H1 (cell line): Measurements from ENCODE around the gene MPRIP. TPM values are rescaled to one million over a fixed set of nuclear protein-coding genes. Genes with fewer than 3 reads are reported as not detected.

Experiments
- ASH2L ChIP-seq: fragments of 200-600, 300-600 bp; sonication (generic); IDR thresholded peaks from one replicate; pipeline ENCODE4 v1.7.1; 2017; ENCODE audit warnings: low read length
- BACH1 ChIP-seq: IDR thresholded peaks from 2 replicates; pipeline ENCODE4 v1.6.1; 2012; ENCODE audit warnings: low read length, improper control_type of control experiment
- CBX8 ChIP-seq: fragments of 300-800, 300-1000 bp; sonication (generic); IDR thresholded peaks from 2 replicates; pipeline ENCODE4 v1.7.1; 2016; ENCODE audit warnings: low read depth, low read length, borderline replicate concordance
- EGR1 ChIP-seq: IDR thresholded peaks from 2 replicates; pipeline ENCODE4 v1.6.1; 2011; ENCODE audit warnings: low read depth, low read length, borderline replicate concordance
- EZH2 ChIP-seq: fragments of 200-600 bp; sonication (generic); IDR thresholded peaks from 2 replicates; pipeline ENCODE4 v1.7.1; 2012; ENCODE audit warnings: low read depth, mild to moderate bottlenecking, moderate library complexity, low read length, inconsistent platforms; ENCODE audit not compliant: severe bottlenecking
- KDM1A ChIP-seq: fragments of 200-600, 300-600 bp; sonication (generic); IDR thresholded peaks from 2 replicates; pipeline ENCODE4 v1.7.1; 2016; ENCODE audit warnings: mild to moderate bottlenecking, low read length, borderline replicate concordance
- SAP30 ChIP-seq: fragments of 300-600 bp; sonication (generic); IDR thresholded peaks from 2 replicates; pipeline ENCODE4 v1.7.1; 2012; ENCODE audit warnings: low read length, moderate library complexity, mild to moderate bottlenecking, inconsistent platforms; ENCODE audit not compliant: insufficient read depth, insufficient replicate concordance
- SIX5 ChIP-seq: IDR thresholded peaks from 2 replicates; pipeline ENCODE4 v1.6.1; 2011; ENCODE audit warnings: mild to moderate bottlenecking, low read depth, low read length
- polyA plus RNA-seq, 7 experiments: library from polyadenylated mRNA; depleted of rRNA in 3 of 7; stranded (reverse) in 5 of 7; unstranded in 2 of 7; fragments of >200 nt in 5 of 7; fragments of 200-250 nt in 2 of 7; gene quantifications; 1 replicate in 5 of 7; 2 replicates in 1 of 7; 4 replicates in 1 of 7; pipeline versions ENCODE4 v1.2.1 to v1.2.3, GENCODE V29; 2011 to 2013; ENCODE audit warnings: missing spikeins in 2 of 7, mixed read lengths in 2 of 7
- total RNA-seq: library from RNA; stranded (reverse); fragmentation: NEBNext Ultra II Directional; extraction: Animal tissue kit (Norgen Biotek cat#: 25700); gene quantifications from 2 replicates; pipeline ENCODE4 v1.2.1, GENCODE V29; 2021
- TF ChIP-seq, protein P1 (sequence below): fragments of 300-600 bp; sonication (generic); IDR thresholded peaks from 2 replicates; pipeline ENCODE4 v1.7.1; 2012; ENCODE audit warnings: low read length, moderate library complexity, mild to moderate bottlenecking, inconsistent platforms; ENCODE audit not compliant: insufficient replicate concordance
- TF ChIP-seq, protein P2 (sequence below): IDR thresholded peaks from 2 replicates; pipeline ENCODE4 v1.6.1; 2012; ENCODE audit warnings: low read length, inconsistent platforms

Gene MPRIP
- total and polyA plus RNA-seq, 2 of the 8 experiments (the other 6 are each of a cell fraction or from before 2014, with no cell fraction given) = 48.6 to 146 TPM

DNA sequence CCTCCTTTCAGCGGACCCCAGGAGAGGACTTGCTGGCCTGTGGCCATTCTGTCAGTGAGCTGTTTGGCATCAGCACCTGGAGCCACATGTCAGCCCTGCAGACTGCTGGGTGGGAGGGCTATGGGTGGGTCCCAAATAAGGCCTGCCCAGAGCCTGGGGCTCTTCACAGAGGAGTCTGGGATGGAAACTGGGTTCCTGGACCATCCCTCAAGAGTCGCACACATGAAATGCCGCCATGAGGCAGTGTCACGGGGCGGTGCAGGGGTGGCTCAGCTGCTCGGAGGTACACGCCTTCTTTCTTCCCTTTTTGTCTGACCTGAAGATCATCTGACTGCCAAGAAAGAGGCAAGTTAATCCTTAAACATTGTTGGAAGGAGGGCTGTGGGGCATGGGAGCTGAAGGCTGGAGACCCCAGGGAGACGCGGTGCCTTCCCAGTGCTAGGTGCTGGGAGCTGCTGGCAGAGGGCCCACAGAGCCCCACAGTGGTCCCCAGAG lies 14.8 kb downstream of the MPRIP start (continued):
- TF ChIP-seq, protein P1, sequence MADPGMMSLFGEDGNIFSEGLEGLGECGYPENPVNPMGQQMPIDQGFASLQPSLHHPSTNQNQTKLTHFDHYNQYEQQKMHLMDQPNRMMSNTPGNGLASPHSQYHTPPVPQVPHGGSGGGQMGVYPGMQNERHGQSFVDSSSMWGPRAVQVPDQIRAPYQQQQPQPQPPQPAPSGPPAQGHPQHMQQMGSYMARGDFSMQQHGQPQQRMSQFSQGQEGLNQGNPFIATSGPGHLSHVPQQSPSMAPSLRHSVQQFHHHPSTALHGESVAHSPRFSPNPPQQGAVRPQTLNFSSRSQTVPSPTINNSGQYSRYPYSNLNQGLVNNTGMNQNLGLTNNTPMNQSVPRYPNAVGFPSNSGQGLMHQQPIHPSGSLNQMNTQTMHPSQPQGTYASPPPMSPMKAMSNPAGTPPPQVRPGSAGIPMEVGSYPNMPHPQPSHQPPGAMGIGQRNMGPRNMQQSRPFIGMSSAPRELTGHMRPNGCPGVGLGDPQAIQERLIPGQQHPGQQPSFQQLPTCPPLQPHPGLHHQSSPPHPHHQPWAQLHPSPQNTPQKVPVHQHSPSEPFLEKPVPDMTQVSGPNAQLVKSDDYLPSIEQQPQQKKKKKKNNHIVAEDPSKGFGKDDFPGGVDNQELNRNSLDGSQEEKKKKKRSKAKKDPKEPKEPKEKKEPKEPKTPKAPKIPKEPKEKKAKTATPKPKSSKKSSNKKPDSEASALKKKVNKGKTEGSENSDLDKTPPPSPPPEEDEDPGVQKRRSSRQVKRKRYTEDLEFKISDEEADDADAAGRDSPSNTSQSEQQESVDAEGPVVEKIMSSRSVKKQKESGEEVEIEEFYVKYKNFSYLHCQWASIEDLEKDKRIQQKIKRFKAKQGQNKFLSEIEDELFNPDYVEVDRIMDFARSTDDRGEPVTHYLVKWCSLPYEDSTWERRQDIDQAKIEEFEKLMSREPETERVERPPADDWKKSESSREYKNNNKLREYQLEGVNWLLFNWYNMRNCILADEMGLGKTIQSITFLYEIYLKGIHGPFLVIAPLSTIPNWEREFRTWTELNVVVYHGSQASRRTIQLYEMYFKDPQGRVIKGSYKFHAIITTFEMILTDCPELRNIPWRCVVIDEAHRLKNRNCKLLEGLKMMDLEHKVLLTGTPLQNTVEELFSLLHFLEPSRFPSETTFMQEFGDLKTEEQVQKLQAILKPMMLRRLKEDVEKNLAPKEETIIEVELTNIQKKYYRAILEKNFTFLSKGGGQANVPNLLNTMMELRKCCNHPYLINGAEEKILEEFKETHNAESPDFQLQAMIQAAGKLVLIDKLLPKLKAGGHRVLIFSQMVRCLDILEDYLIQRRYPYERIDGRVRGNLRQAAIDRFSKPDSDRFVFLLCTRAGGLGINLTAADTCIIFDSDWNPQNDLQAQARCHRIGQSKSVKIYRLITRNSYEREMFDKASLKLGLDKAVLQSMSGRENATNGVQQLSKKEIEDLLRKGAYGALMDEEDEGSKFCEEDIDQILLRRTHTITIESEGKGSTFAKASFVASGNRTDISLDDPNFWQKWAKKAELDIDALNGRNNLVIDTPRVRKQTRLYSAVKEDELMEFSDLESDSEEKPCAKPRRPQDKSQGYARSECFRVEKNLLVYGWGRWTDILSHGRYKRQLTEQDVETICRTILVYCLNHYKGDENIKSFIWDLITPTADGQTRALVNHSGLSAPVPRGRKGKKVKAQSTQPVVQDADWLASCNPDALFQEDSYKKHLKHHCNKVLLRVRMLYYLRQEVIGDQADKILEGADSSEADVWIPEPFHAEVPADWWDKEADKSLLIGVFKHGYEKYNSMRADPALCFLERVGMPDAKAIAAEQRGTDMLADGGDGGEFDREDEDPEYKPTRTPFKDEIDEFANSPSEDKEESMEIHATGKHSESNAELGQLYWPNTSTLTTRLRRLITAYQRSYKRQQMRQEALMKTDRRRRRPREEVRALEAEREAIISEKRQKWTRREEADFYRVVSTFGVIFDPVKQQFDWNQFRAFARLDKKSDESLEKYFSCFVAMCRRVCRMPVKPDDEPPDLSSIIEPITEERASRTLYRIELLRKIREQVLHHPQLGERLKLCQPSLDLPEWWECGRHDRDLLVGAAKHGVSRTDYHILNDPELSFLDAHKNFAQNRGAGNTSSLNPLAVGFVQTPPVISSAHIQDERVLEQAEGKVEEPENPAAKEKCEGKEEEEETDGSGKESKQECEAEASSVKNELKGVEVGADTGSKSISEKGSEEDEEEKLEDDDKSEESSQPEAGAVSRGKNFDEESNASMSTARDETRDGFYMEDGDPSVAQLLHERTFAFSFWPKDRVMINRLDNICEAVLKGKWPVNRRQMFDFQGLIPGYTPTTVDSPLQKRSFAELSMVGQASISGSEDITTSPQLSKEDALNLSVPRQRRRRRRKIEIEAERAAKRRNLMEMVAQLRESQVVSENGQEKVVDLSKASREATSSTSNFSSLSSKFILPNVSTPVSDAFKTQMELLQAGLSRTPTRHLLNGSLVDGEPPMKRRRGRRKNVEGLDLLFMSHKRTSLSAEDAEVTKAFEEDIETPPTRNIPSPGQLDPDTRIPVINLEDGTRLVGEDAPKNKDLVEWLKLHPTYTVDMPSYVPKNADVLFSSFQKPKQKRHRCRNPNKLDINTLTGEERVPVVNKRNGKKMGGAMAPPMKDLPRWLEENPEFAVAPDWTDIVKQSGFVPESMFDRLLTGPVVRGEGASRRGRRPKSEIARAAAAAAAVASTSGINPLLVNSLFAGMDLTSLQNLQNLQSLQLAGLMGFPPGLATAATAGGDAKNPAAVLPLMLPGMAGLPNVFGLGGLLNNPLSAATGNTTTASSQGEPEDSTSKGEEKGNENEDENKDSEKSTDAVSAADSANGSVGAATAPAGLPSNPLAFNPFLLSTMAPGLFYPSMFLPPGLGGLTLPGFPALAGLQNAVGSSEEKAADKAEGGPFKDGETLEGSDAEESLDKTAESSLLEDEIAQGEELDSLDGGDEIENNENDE = no peak
- TF ChIP-seq CBX8 (no peak), SIX5 (no peak), EGR1 (no peak), KDM1A (no peak), ASH2L (no peak), BACH1 (no peak), SAP30 (no peak), EZH2 (no peak)
- TF ChIP-seq, protein P2, sequence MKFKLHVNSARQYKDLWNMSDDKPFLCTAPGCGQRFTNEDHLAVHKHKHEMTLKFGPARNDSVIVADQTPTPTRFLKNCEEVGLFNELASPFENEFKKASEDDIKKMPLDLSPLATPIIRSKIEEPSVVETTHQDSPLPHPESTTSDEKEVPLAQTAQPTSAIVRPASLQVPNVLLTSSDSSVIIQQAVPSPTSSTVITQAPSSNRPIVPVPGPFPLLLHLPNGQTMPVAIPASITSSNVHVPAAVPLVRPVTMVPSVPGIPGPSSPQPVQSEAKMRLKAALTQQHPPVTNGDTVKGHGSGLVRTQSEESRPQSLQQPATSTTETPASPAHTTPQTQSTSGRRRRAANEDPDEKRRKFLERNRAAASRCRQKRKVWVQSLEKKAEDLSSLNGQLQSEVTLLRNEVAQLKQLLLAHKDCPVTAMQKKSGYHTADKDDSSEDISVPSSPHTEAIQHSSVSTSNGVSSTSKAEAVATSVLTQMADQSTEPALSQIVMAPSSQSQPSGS = no peak
